B cell (primary cell): Measurements from ENCODE around the gene MYL5. TPM values are rescaled to one million over a fixed set of nuclear protein-coding genes. Genes with fewer than 3 reads are reported as not detected.

Experiments used
- ATAC-seq: fragments of 200-7000 bp; cut with Tn5 transposase; one replicate; pipeline ENCODE4 v1.10.0; 2021; ENCODE audit warnings: low read depth, mild to moderate bottlenecking, moderate number of reproducible peaks, moderate library complexity
- CTCF ChIA-PET: fragments of 350-600 bp; sonication (Branson Sonifier 250); formaldehyde crosslinking; loops from one replicate; lab custom pipeline; 2021; ENCODE audit warnings: antibody characterized with exemption, inconsistent platforms; lab: Charles Lee
- POLR2A ChIA-PET: fragments of 350-600 bp; sonication (Branson Sonifier 250); formaldehyde crosslinking; loops from one replicate; lab custom pipeline; 2021; ENCODE audit warnings: antibody characterized with exemption; lab: Charles Lee
- DNase-seq: peaks from one replicate; pipeline ENCODE4 v3.0.0; 2013
- H2AFZ ChIP-seq: 2 replicates; pipeline ENCODE4 v1.6.1; 2012; ENCODE audit warnings: mild to moderate bottlenecking, low read depth, low read length; ENCODE audit not compliant: insufficient read depth, poor library complexity, severe bottlenecking
- H3K27ac ChIP-seq, 2 donors: 1 replicate in 1 of 2; 2 replicates in 1 of 2; pipeline ENCODE4 v1.5.1; 2012 to 2013; ENCODE audit warnings: low read length in 2 of 2, mild to moderate bottlenecking in 2 of 2, moderate library complexity in 1 of 2
- H3K27me3 ChIP-seq, 4 experiments: fragments of 200-600 bp in 1 of 4; sonication (generic) in 1 of 4; replicated peaks in 1 of 4; 1 replicate in 2 of 4; 2 replicates in 2 of 4; pipeline versions ENCODE4 v1.6.1 to v1.7.0; 2013 to 2016; ENCODE audit warnings: low read length in 3 of 4, mild to moderate bottlenecking in 2 of 4, mixed read lengths in 1 of 4, moderate library complexity in 1 of 4; ENCODE audit not compliant: insufficient read depth in 4 of 4, control insufficient read depth in 3 of 4; ENCODE audit errors: control extremely low read depth in 1 of 4
- H3K36me3 ChIP-seq, 2 experiments: replicated peaks in 1 of 2; 1 replicate in 1 of 2; 2 replicates in 1 of 2; pipeline versions ENCODE4 v1.6.1 to v1.7.1; 2013; ENCODE audit warnings: low read length in 1 of 2; ENCODE audit not compliant: insufficient read depth in 2 of 2, control insufficient read depth in 1 of 2; ENCODE audit errors: control extremely low read depth in 1 of 2, extremely low read depth in 1 of 2
- H3K4me1 ChIP-seq, 2 donors: fragments of 200-600 bp in 1 of 2; sonication (generic) in 1 of 2; 1 replicate in 1 of 2; 2 replicates in 1 of 2; pipeline versions ENCODE4 v1.5.1 to v1.6.1; 2013 to 2017; ENCODE audit warnings: low read length in 2 of 2; ENCODE audit not compliant: control insufficient read depth in 2 of 2, insufficient read depth in 2 of 2
- H3K4me2 ChIP-seq: replicated peaks from 2 replicates; pipeline ENCODE3; 2012; ENCODE audit warnings: mild to moderate bottlenecking, low read depth, low read length; ENCODE audit not compliant: poor library complexity, severe bottlenecking
- H3K4me3 ChIP-seq, 5 experiments: fragments of 200-600 bp in 1 of 5; sonication (generic) in 1 of 5; 1 replicate in 3 of 5; 2 replicates in 2 of 5; pipeline versions ENCODE4 v1.5.1 to v1.7.0; 2011 to 2016; ENCODE audit warnings: low read length in 4 of 5, mild to moderate bottlenecking in 4 of 5, low read depth in 2 of 5, control low read depth in 1 of 5, moderate library complexity in 1 of 5; ENCODE audit not compliant: insufficient read depth in 1 of 5; ENCODE audit errors: control extremely low read depth in 1 of 5, extremely low read depth in 1 of 5
- H3K79me2 ChIP-seq: fragments of 200-600 bp; sonication (generic); one replicate; pipeline ENCODE4 v1.6.0; 2016; ENCODE audit warnings: low read length; ENCODE audit not compliant: control insufficient read depth, insufficient read depth
- H3K9ac ChIP-seq: fragments of 200-600 bp; sonication (generic); 2 replicates; pipeline ENCODE4 v1.6.1; 2017; ENCODE audit warnings: mild to moderate bottlenecking, low read length, moderate library complexity
- H3K9me3 ChIP-seq, 3 donors: one replicate each; pipeline versions ENCODE4 v1.6.1 to v1.7.1; 2013; ENCODE audit warnings: low read length in 2 of 3; ENCODE audit not compliant: control insufficient read depth in 2 of 3, insufficient read depth in 1 of 3; ENCODE audit errors: control extremely low read depth in 1 of 3
- H4K20me1 ChIP-seq: 2 replicates; pipeline ENCODE4 v1.6.0; 2012; ENCODE audit warnings: mild to moderate bottlenecking, low read length; ENCODE audit not compliant: insufficient read depth, control insufficient read depth, poor library complexity, severe bottlenecking
- H3K27ac Mint-ChIP-seq: one replicate; pipeline ENCODE4 v1.8.0; 2021; ENCODE audit warnings: mixed read lengths
- H3K27me3 Mint-ChIP-seq: one replicate; pipeline ENCODE4 v1.8.0; 2021; ENCODE audit warnings: mixed read lengths
- H3K4me1 Mint-ChIP-seq: one replicate; pipeline ENCODE4 v1.8.0; 2021; ENCODE audit warnings: mixed read lengths
- H3K4me3 Mint-ChIP-seq: one replicate; pipeline ENCODE4 v1.8.0; 2021; ENCODE audit warnings: mixed read lengths
- H3K9me3 Mint-ChIP-seq: one replicate; pipeline ENCODE4 v1.8.0; 2022; ENCODE audit warnings: mixed read lengths; ENCODE audit not compliant: insufficient read depth
- CTCF ChIP-seq: fragments of 200-600 bp; IDR thresholded peaks from one replicate; pipeline ENCODE4 v1.8.0; 2022; ENCODE audit warnings: antibody characterized with exemption, mild to moderate bottlenecking
- EZH2 ChIP-seq: IDR thresholded peaks from 2 replicates; pipeline ENCODE4 v1.6.1; 2012; ENCODE audit warnings: borderline replicate concordance, low read depth, mild to moderate bottlenecking, moderate library complexity, low read length; ENCODE audit not compliant: insufficient read depth, poor library complexity, severe bottlenecking
- WGBS: methylation state at CpG from one replicate; pipeline ENCODE4 v1.1.5; 2013; ENCODE audit warnings: missing lambda C conversion rate; ENCODE audit not compliant: insufficient coverage; 5-methylcytosine and 5-hydroxymethylcytosine counted together
- intact Hi-C: fragments of 100-400 bp; cut with micrococcal nuclease; formaldehyde crosslinking; loops from one replicate; pipeline ENCODE4 v1.10.0; 2022
- polyA plus RNA-seq: library from polyadenylated mRNA; depleted of rRNA; stranded (reverse); fragments of >200 nt; gene quantifications from 2 replicates; pipeline ENCODE4 v1.2.3, GENCODE V29; 2012
- total RNA-seq, 2 donors: library from RNA; stranded (reverse); fragments of 120-200 nt in 1 of 2; gene quantifications; 1 replicate in 1 of 2; 2 replicates in 1 of 2; pipeline versions ENCODE4 v1.2.3 to v1.2.4, GENCODE V29; 2013 to 2022

The MYL5 gene
- total and polyA plus RNA-seq, 2 donors (not counting 1 experiment from before 2014, with no cell fraction given), result 16.9 to 38.3 TPM

DNA sequence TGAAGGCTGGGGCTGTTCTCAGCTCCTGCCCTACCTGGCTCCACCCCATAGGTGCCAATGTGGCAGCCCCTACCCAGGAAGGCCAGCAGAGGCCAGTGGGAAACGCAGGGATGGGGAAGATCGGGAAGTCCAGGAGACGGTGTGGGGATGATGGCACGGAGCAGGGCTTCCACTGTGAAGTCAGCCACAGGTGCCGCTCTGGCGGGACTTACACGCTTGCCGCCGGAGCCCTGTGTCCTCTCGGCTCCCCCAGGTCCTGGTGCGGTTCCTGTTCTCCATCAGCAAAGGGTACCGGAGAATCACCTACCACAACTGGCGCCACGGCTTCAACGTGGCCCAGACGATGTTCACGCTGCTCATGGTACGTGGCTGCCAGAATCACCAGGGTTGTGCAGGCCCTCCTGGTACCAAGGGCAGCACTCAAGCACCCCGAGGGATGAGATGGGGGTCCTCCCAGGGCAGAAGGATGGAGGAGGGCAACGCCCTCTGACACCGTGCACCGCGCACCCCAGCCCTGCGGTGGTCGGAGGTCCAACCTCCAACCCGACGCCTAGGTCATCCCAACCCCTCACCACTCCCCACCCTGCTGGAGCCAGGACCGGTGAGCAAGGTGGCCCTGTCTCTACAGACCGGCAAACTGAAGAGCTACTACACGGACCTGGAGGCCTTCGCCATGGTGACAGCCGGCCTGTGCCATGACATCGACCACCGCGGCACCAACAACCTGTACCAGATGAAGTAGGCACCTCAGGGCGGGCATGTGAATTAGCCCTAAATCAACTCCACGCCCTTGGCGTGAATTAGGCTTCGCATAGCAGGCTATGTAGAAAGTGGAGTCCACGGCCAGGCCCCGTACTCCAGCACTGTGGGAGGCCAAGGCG, 12.2 kb upstream of the MYL5 start:
- no peak for ATAC-seq
- CTCF ChIA-PET, result interaction anchor here (1.0 kb wide), 1 partner anchor 11 kb away, joined by 3 read pairs; no protein-coding TSS in a partner anchor
- H3K4me1 ChIP-seq, result peaks cover 9 to 17% of the 10 kb centered on the region in 2 donors

More for the DNA sequence above, 12.2 kb upstream of the MYL5 start:
- WGBS, result 97% methylated on average over 41 of the region's 42 CpGs
- H3K27ac Mint-ChIP-seq, result no peak overlapping the region
- TF ChIP-seq EZH2 (no peak), CTCF (no peak)
- POLR2A ChIA-PET, result interaction anchor here (0.7 kb wide), 1 partner anchor 112 kb away, joined by 6 read pairs; no protein-coding TSS in a partner anchor
- peak; percentile 4 for DNase-seq
- no peaks in the 10 kb centered on the region for H3K36me3 ChIP-seq
- peak overlapping the region; percentile 63 for H3K4me3 Mint-ChIP-seq
- H3K9me3 Mint-ChIP-seq, result no peaks in the 10 kb centered on the region
- peaks cover 0 to 17% (median 0%) of the 10 kb centered on the region in 3 donors for H3K9me3 ChIP-seq
- peaks cover 11% of the 10 kb centered on the region for H3K4me1 Mint-ChIP-seq
- intact Hi-C loops, result loop anchor here (5.0 kb wide), 1 partner anchor 325 kb away; the partner anchor contains the start of gene ZNF141
- H3K4me2 ChIP-seq, result no peak overlapping the region
- no peaks in the 10 kb centered on the region for H3K27me3 ChIP-seq
- H3K4me3 ChIP-seq, result no peak overlapping the region
- H3K79me2 ChIP-seq, result peaks cover 9% of the 10 kb centered on the region
- H2AFZ ChIP-seq, result no peak overlapping the region
- H4K20me1 ChIP-seq, result no peaks in the 10 kb centered on the region
- no peak overlapping the region for H3K27ac ChIP-seq
- H3K27me3 Mint-ChIP-seq, result no peaks in the 10 kb centered on the region
- H3K9ac ChIP-seq, result no peak overlapping the region
